SKM-1 treated with dmso at 0.1 percent for 144 hours (cell line): ENCODE results near the gene ITGB2.

Experiments
- DNase-seq: peaks from one replicate; lab custom pipeline; 2025; ENCODE audit not compliant: unreplicated experiment; lab: John Stamatoyannopoulos, UW

ITGB2 gene

DNA sequence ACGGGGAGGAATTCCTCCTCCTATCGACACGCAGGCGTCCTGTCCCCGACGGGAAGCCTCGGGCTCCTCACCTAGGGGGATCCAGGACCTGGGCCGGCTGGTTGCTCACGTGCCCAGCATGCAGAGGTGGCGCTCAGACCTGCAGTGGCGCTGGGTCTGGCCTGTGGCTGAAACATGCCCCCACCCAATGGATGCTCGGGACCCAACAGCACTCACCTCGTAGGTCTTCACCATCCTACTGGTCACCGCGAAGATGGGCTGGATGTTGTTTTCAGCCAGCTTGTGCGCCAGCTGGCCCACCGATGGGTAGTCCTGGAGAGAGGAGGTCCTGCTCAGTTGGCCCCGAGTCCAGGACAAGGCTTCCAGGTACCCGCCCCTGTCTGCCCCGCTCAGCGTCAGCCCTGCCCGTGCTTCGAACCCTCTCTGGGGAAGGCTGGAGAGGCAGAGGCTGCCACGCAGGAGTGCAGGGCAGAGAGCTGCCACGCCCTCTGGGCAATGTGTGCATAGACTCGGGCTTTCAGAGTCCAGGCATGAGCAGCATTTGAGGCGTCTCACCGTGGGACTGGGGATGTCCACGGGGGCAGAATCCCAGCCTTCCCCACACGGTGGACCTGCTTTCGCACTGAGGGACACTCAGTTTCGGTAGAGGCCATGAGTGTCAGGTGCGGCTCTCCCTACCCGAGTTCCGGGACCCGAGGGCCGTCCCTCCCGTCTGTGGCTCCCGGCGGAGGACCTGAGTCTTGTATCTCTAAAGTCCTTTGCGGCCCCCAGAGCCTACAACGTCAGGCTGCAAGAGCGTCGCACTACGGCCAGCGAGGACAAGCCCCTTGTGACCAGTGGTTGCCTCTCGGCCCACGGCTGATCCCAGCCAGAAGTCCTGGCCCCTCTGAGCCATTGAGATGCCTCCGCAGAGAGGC is 21.6 kb downstream of the ITGB2 start:
- no peak for DNase-seq

DNA sequence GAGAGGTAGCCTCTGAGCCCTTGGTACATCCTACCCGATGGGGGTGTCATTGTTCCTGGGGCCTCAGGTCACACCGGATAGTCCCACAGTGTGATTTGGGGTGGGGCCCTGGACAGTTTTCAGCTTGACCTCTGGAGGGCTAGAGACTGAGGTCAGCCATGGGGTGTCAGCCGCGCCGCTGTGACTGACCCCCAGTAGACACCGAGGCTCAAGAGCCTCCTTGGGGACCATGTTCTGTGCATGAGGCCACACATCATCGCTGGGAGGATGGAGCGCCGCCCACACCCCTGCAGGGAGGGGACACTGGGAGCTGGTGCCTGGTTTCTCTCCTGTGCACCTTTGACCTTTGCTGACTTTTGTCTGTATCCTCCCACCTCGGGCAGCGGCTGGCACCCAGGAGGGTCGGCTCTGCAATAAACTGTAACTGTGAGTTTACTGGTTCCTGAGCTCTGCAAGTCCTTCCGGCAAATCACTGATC is 22.6 kb downstream of the ITGB2 start:
- no peak for DNase-seq

DNA sequence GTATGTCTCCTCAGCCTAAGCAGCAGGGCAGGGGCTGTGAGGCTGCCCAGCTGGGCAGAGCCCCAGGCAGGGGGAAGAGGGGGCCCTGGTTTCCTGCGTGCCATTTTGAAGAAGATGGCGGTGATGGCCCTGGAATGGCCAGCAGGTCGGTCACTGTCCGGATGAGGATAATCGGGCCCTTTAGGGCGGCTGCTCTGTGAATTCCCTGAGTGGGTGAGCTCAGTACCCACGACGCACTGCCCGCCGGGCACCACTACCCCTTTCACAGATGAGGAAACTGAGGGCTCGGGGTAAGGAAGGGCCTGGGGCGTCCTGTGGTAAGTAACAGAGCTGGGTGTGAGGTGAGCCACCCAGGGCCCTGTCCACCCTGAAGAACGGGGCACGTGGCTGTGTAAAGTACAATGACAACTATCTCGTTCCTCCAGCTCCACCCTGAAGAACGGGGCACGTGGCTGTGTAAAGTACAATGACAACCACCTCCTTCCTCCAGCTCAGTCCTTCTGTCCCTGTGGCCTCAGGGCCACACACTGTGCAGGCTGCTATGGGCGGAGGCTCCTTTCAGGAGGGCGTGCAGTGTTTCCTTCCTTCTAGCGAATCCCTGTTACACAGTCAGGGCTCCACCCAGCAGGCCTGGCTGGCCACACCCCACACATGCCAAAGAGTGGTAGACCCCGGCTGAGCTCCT is 23.2 kb downstream of the ITGB2 start:
- no peak for DNase-seq

DNA sequence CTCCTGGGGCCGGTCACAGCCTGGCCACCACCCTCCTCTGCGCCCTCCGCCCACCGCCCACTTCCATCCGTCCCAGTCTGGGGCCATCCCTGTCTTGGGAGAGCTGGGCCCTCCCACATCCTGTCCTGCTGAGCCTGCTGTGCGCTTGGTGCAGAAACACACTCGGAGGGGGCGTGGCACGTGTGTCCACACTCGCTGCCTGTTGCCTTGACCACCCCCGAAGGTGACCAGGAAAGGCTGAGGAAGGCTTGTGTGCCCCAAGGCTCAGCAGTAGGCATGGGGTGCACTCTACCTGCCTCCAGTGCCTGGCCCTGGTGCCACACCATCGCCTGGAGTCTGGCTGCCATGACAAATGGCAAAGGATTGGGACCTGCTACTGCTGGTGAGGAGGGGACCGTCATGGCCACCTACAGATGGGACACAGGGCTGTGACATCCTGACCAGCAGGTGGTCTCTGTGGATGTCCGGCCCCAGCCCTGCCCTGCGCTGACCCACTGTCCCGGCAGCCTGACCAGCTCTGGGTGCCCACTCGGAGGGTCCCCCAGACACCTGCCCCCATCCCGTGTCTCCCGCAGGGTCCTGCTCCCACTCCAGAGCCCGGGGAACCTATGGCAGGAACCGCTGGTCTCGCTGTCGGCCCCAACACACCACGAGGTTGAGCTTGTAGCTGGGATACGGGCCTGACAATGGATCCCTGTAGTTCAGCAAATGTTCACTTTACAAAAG is 24.0 kb downstream of the ITGB2 start:
- no peak for DNase-seq

DNA sequence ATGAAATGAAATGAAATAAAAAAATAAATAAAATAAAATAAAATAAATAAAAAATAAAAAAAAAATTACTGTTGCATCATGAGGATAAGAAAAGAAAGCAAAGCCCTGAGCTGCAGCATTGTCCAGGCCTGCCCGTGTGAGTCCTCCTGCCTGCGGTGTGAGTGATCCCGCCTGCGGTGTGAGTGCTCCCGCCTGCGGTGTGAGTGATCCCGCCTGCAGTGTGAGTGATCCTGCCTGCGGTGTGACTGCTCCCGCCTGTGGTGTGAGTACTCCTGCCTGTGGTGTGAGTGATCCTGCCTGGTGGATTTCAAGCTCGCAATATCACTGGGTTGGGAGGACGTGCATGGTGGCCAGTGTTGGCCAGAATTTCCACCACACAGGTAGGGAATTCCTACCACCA is 24.8 kb downstream of the ITGB2 start:
- no peak for DNase-seq

DNA sequence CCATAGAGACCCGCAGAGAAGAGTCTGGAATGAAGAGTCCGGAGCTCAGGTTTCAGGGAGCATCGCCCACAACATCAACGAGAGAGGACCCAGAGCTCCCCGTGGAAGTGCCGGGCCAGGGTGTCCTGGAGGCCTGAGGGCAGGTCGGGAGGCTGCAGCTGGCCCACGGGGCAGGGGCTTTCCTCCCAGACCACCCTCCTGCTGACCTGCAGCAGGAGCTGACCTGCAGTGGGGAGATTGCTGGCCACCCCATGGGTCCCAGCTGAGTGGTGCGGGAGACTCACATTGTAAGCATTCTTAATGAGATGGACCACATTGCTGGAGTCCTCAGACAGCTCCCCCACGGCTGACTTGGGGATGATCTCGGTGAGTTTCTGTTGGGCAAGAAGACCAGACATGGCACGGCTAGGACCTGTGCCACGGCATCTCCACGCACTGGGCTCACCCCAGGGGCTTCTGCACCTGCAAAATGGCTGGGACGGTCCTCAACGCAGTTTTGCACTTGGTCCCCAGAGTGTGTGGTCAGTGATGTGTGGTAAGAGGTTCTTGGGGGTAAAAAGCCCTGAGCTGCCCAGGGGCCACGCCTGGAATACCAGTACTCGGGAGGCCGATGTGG is 25.9 kb downstream of the ITGB2 start:
- DNase-seq, result no peak

DNA sequence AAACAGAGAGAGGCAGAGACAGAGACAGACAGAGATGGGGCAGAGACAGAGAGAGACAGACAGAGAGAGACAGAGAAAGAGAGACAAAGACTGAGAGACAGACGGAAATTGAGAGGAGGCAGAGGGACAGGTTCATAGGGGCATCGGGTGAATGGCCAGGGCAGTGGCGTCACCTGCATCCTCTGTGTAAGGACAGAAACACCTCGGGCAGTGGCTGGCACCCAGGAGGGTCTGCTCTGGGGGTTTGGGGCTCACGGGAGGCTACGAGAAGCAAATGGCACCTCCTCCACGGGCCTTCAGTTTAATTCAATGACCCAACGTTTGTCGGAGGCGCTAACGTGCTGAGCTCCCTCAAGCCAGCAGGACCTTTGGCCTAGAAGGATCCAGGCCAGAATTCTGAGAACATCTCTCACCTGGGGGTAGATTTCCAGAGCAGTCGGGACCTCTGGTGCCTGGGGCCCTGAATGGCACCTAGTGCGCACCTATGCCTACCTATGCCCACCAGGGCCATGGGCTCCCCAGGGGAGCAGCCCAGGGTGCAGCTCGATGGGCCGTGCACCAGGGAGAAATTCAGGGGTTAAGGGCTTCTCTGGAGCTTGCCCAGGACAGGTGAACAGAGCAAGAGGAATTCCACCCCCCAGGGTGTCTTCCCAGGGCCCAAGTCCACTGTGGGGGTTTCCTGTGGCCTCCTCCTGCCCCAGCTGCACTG is 26.6 kb downstream of the ITGB2 start:
- no peak for DNase-seq

DNA sequence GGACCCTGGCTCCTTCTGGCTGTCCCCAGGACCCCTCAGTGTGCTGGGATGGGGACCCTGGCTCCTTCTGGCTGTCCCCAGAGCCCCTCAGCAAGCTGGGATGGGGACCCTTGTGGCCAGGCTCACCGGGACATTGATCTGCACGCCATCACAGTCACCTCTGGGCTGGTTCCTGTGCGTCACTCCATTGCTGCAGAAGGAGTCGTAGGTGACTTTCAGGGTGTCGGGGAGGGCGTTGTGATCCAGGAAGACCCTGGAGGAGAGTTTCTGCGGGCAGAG is 27.5 kb downstream of the ITGB2 start:
- DNase-seq, result no peak

DNA sequence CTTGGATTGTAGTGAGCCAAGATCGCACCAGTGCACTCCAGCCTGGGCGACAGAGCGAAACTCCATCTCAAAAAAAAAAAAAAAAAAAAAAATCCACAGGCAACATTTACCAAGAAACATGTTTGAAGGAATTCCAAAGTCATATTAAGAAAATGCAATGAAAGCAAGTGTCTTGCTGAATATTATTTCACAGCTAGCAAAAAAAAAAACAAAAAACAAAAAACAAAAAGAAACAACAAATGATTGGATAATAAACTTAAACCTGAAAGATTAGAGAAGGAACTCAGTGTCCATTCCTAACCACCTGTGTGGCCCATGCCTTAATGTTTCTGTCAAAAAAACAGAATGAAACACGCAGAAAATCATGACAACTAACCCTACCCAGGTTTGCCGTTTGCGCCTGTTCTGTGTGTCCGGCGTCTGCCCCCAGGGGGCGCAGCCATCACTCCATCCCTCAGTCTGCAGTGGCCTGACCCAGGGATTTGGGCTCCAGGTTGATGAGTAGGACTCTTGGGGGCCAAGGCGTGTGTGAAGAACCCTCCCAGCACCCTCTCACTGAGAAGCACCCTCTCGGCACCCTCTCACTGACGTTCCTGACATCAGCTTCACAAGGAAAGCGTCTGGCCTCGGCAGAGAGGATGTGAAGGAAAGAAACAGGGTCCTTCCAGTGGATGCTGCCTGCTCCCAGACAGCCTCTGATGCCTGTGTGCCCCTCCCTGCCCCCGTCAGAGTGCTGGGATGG is 28.0 kb downstream of the ITGB2 start:
- DNase-seq, result peak; percentile 49

DNA sequence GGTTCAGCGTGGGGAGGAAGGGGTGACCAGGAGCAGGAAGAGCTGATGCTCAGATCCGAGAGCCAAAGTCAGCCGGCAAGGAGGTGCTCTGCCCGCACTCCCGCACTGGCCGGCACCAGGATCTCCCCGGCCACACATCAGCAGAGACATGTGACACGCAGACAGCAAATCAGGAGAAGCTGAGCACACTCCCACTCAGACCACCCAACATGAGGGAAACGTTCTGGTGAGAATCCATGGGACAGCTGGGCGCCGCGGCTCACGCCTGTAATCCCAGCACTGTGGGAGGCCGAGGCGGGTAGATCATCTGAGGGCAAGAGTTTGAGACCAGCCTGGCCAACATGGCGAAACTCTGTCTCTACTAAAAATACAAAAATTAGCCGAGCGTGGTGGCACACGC is 28.6 kb downstream of the ITGB2 start:
- no peak for DNase-seq

DNA sequence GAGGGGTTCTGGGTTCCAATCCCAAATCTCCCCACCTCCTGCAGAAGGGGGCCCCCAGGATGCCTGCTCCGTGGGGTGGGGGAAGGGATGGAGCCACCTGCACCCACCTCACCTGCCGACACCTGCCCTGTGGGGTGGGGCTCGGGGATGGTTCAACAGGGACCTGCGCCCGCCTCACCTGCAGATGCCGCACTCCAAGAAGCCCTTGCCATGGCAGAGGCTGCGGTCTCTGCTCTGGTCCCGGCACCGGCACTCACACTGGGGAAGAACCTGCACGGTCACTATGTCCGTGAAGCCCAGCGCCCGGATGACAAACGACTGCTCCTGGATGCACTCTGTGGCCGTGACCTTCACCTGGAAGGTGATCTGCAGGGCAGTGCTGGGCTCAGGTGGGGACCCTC is 29.1 kb downstream of the ITGB2 start:
- DNase-seq, result no peak

DNA sequence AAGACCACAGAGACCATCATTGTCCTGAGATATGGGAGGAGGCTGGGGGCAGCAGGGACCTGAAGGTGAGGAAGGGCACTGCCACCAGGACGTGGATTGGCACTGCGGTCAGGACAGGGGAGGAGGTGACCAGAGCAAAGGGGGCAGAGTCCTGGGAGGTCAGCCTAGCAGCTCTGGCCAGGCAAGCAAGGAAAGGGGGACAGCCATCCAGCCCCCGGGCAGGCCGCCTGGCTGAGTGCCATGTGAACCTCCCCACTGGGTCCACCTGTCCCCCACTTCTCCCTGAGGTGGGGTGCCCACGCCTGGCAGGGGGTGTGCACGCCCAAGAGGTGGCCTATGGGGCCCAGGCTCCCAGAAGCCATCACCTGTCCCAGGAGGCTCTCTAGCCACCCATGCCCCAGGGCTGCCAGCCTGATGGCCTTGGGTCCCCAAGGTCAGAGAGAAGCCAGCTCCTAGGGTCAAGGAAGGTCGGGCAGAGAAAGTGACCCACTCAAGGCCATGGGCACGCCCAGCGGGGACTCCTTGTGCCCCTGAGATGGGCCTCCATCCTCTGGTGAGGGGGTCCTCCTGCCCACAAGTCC is 29.6 kb downstream of the ITGB2 start:
- DNase-seq, result no peak

DNA sequence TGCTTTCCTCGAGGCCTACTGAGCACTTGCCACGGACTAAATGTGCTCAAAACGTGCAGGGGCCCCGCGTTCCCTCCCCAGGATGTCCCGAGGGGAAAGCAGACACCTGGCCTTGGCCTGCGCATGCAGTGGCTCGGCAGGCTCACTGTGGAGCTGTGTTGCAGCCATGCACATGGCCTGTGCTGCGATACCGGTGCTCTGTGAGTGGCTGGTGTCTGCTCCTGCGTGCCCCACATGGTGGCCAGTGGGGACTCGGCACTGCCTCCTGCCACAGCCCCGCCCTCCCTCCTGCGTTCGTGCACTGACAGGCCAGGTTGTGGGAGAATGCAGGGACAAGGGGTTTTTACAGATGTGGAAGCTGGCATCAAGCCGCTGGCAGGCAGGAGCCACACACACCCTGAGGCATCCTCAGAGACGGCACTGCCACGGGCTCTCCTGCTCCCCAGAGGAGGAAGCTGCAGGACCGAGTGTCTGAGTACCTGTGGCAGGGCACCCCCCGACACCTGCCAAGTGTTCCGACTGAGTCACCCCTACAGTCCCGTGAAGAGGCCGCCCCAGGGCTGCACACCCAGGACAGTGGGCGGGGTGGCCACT is 30.3 kb downstream of the ITGB2 start:
- no peak for DNase-seq

DNA sequence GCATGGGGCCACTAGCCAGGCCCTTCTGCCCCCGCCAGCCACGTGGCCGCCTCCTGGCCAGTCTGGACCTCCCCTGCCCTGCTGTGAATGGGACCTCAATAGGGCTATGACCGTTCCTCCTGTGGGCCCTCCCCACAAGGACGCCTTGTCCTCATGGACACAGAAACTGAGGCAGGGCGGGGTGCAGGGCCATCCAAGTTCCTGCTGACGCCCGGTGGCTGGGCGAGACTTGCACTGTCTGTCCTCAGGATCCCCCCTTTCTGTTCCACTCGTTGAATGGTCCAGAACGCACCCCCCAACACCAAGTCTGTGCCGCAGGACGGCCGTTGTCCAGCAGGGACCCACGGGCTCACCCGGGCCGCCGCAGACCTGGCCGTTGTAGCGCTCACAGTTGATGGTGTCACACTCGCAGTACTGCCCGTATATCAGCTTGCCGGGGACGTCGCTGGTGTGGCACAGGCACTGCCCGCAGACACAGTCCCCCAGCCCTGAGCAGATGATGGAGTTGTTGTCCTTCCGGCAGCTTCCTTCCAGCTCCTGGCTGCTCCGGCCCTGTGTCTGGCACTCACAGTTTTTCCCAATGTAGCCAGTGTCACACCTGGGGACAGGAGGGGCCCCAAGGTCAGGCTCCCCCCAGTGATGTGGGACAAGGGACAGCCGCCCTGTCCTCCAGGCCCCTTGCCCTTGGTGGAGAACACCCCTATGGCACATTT is 30.9 kb downstream of the ITGB2 start:
- DNase-seq, result no peak

DNA sequence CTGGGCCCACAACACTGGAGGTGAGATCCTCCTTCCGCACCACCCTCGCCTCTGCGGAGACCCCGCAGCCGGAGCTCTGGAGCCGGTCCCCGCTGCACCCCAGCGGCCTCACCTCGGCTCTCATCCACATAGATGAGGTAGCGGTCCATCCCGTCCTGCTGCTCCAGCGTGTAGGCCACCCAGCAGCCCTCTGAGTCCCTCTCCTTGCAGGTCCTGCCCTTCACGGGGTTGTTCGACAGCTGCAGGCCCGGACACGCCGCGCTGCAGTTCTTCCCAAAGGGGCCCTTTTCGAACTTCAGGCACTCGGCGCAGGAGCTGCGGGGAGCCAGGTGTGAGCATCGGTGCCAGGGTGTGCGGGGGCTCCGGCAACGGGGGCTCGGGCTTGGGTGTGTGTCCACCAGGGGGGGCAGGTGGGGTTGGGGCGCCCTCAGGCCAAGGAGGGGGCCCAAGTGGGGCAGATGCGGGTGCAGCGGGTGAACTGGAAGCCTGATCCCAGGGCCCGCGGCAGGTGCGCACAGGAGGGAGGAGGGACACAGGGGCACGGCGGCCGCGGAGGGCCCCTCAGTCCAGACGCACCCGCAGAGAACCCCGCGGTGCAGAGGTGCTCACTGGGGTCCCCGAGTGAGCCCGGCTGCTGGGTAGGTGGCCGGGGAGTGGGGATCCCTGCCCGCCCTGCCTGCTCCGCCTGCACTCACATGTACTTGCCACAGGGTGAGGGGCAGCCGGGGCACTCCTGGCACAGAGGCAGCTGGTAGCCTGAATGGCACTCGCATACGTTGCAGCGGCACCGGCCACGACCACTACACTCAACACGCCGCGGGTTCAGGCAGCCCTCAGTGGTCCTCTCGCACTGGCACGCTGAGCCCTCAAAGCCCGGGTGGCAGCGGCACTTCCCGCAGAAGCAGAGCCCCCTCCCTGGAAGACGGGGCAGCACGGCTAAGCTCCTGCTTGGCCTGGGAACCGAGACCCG is 31.8 kb downstream of the ITGB2 start:
- no peak for DNase-seq

DNA sequence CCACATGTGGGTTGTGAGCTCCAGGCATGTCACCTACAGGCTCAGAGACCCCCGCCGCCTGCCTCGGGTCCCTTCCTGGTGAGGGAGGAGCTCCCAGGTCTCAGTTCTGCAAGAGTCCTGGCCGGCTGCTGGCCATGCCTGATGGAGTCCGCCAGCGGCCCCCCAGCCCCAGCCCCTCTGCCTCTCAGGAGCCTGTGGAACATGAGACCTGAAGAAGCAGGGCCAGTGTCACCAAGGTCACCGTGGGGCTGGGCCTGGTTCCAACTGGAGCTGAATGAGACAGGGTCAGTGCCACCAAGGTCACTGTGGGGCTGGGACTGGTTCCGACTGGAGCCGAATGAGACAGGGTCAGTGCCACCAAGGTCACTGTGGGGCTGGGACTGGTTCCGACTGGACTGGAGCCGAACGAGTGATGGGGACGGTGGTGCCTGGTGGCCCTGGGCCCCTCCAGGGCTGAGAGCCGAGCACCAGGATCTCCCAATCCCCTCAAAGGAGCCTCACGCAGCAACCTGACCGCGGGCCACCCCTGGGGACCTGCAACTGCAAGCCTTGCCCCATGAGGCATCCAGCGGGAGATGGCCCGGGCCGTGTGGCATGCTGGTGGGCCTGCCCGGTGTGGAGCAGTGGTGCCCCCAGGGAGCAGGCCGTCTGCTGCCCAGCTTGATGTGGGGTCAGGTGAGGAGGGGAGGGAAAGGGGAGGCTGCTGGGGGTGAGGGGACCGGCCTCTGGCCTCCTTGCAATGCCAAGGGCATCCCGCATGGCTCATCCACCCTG is 32.7 kb downstream of the ITGB2 start:
- no peak for DNase-seq
